Suprapubic skin (tissue), 4 donors: ENCODE measurements around the gene C6orf62. TPM values are rescaled to one million over a fixed set of nuclear protein-coding genes. Genes with fewer than 3 reads are reported as not detected.
"Not testable (repeated sequence)": the region's sequence is repeated elsewhere in the genome, so short reads cannot be mapped to it uniquely, and the experiment has no call there.

Source experiments
- DNase-seq, 2 donors: peaks; one replicate each; pipeline ENCODE4 v3.0.0-alpha.2; 2019; ENCODE audit warnings: low spot score in 2 of 2
- H3K27ac ChIP-seq: fragments of 200-600 bp; sonication (generic); one replicate; pipeline ENCODE4 v1.5.1; 2019
- H3K27me3 ChIP-seq: fragments of 200-600 bp; sonication (generic); one replicate; pipeline ENCODE4 v1.5.1; 2019
- H3K36me3 ChIP-seq: fragments of 200-600 bp; sonication (generic); one replicate; pipeline ENCODE4 v1.5.1; 2019
- H3K4me1 ChIP-seq: fragments of 200-600 bp; sonication (generic); one replicate; pipeline ENCODE4 v1.5.1; 2019
- H3K4me3 ChIP-seq: fragments of 200-600 bp; sonication (generic); one replicate; pipeline ENCODE4 v1.5.1; 2019; ENCODE audit warnings: mild to moderate bottlenecking
- H3K9me3 ChIP-seq: fragments of 200-600 bp; sonication (generic); one replicate; pipeline ENCODE4 v1.5.1; 2019
- CTCF ChIP-seq, 2 donors: fragments of 200-600 bp in 1 of 2; fragments of 450-650 bp in 1 of 2; sonication (generic) in 1 of 2; IDR thresholded peaks; one replicate each; pipeline ENCODE4 v1.5.1; 2016 to 2019; ENCODE audit warnings: antibody characterized with exemption in 2 of 2, mild to moderate bottlenecking in 1 of 2, moderate library complexity in 1 of 2
- EP300 ChIP-seq: sonication (generic); formaldehyde crosslinking; IDR thresholded peaks from one replicate; pipeline ENCODE4 v1.6.1; 2017; ENCODE audit warnings: antibody characterized with exemption
- POLR2A ChIP-seq, 2 donors: fragments of 450-650 bp; IDR thresholded peaks; one replicate each; pipeline ENCODE4 v1.6.1; 2017; ENCODE audit warnings: antibody characterized with exemption in 2 of 2, mild to moderate bottlenecking in 2 of 2, moderate library complexity in 2 of 2
- POLR2AphosphoS5 ChIP-seq, 3 donors: sonication (generic); formaldehyde crosslinking; IDR thresholded peaks; one replicate each; pipeline ENCODE4 v1.6.1; 2017; ENCODE audit warnings: antibody characterized with exemption in 3 of 3
- WGBS: methylation state at CpG from one replicate; pipeline ENCODE4 v1.1.5; 2018; 5-methylcytosine and 5-hydroxymethylcytosine counted together
- total RNA-seq, 4 donors: library from RNA; depleted of rRNA; stranded (reverse); fragments of >200 nt; gene quantifications; one replicate each; pipeline ENCODE4 v1.1.0, GENCODE V29; 2016

Gene C6orf62
- total RNA-seq, 4 donors from 2014 or later: 36.5 to 69.2 (median 55.5) TPM

- 91% methylated on average over 6 of the region's 6 CpGs for WGBS
- Histone ChIP-seq H3K4me1 (peaks cover 10% of the 10 kb centered on the region), H3K27ac (no peak overlapping the region), H3K9me3 (no peaks in the 10 kb centered on the region), H3K4me3 (no peak overlapping the region), H3K36me3 (no peaks in the 10 kb centered on the region), H3K27me3 (no peaks in the 10 kb centered on the region)
- DNase-seq: no peak
- TF ChIP-seq POLR2A (IDR thresholded peaks at IDR 0.05): no peak
Observed at GRCh38 chr6:24672620-24673182, 46.3 kb downstream of the C6orf62 start.

DNA sequence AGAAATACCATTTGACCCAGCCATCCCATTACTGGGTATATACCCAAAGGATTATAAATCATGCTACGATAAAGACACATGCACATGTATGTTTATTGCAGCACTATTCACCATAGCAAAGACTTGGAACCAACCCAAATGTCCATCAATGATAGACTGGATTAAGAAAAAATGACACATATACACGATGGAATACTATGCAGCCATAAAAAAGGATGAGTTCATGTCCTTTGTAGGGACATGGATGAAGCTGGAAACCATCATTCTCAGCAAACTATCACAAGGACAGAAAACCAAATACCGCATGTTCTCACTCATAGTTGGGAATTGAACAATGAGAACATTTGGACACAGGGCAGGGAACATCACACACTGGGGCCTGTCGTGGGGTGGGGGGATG lies 47.9 kb downstream of the C6orf62 start:
- not testable (repeated sequence) for H3K9me3 ChIP-seq, H3K36me3 ChIP-seq, DNase-seq, H3K27ac ChIP-seq, H3K27me3 ChIP-seq, H3K4me3 ChIP-seq
- 100% methylated on average over 4 of the region's 4 CpGs for WGBS
- peaks cover 12% of the 10 kb centered on the region for H3K4me1 ChIP-seq

DNA sequence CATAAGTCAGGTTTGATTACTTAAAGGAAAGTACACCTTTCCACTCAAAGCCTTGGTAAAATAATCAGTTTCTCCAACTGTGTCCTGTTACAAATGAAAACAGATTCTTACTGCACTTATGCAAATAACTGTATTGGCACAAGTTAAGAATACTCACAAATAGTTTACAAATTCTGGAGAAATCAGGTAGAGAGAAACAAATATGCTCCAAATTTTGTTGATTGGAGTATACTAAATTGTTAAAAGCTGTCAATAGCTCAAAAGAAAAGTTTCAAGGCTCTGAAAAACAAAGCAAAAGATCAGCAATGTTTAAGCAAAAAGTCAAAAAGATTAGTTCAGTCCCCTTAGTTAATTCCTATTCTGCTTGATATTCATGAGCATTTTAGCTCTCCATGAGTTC lies 48.5 kb downstream of the C6orf62 start:
- not testable (repeated sequence) for H3K36me3 ChIP-seq, H3K27me3 ChIP-seq, DNase-seq, H3K27ac ChIP-seq, H3K9me3 ChIP-seq, H3K4me3 ChIP-seq
- H3K4me1 ChIP-seq: peaks cover 17% of the 10 kb centered on the region

DNA sequence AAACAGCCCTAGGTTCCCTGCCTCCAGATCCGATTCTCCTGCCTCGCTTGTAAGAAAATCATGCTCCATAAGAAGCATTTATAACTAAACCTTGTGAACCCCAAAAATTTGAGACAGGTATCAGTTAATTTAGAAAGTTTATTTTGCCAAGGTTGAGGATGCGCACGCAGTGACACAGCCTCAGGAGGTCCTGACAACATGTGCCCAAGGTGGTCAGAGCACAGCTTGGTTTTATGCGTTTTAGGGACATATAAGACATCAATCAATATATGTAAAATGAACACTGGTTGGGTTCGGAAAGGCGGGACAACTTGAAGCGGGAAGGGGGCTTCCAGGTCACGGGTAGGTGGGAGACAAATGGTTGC lies 50.0 kb downstream of the C6orf62 start:
- 96% methylated on average over 9 of the region's 9 CpGs for WGBS
- TF ChIP-seq POLR2A (IDR thresholded peaks at IDR 0.05): no peak
- no peak for TF ChIP-seq POLR2AphosphoS5 (IDR thresholded peaks at IDR 0.05)
- no peak for TF ChIP-seq EP300
- no peak for TF ChIP-seq CTCF (IDR thresholded peaks at IDR 0.05)

DNA sequence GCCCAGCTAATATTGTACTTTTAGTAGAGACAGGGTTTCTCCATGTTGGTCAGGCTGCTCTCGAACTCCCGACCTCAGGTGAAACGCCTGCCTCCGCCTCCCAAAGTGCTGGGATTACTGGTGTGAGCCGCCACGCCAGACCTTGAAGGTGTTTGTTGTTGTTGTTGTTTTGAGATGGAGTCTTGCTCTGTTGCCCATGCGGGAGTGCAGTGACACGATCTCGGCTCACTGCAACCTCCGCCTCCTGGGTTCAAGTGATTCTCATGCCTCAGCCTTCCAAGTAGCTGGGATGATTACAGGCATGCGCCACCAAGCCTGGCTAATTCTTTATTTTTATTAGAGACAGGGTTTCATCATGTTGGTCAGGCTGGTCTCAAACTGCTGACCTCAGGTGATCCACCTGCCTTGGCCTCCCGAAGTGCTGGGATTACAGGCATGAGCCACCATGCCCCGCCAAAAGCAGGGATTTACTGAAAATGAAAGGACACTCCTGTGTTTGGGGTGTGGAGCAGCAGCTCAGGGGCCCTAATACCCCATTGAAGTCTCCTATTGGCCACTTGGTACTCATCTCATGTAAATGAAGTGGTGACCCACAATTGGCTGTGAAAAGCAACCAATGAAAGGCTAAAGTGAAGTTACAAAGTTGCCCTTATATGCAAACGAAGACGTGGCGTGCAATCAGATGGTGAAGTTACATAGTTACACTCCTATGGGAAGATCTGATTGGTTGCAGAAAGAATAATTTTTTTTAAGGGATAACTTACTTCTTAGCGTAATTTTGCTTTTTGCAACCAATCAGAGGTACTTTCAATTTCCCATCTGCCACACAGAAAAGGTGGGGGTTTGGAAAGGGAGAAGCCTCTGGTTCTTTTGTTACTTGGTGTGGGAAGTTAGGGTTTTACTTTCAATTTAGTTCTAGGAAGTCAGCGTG lies 50.6 kb downstream of the C6orf62 start:
- not testable (repeated sequence) for H3K9me3 ChIP-seq, DNase-seq, H3K27ac ChIP-seq, H3K27me3 ChIP-seq
- 97% methylated on average over 18 of the region's 18 CpGs for WGBS
- Histone ChIP-seq H3K4me3 (peak overlapping the region; percentile 89), H3K4me1 (peaks cover 30% of the 10 kb centered on the region), H3K36me3 (peaks cover 11% of the 10 kb centered on the region)

More for the DNA sequence above, 50.0 kb downstream of the C6orf62 start:
- Histone ChIP-seq H3K9me3 (no peaks in the 10 kb centered on the region), H3K27me3 (no peaks in the 10 kb centered on the region), H3K36me3 (peaks cover 6% of the 10 kb centered on the region), H3K4me1 (peaks cover 30% of the 10 kb centered on the region), H3K4me3 (no peak overlapping the region), H3K27ac (no peak overlapping the region)
- no peak for DNase-seq

GRCh38 chr6:24667378-24667803 lies 51.6 kb downstream of the C6orf62 start:
- WGBS: 0% methylated on average over 9 of the region's 9 CpGs

More at GRCh38 chr6:24667378-24667803, 51.6 kb downstream of the C6orf62 start:
- H3K9me3 ChIP-seq: no peaks in the 10 kb centered on the region
- TF ChIP-seq EP300: no peak
- TF ChIP-seq POLR2AphosphoS5 (IDR thresholded peaks at IDR 0.05): no peak
- no peak for TF ChIP-seq CTCF (IDR thresholded peaks at IDR 0.05)
- no peak for TF ChIP-seq POLR2A (IDR thresholded peaks at IDR 0.05)
- peaks cover 30% of the 10 kb centered on the region for H3K4me1 ChIP-seq
- H3K36me3 ChIP-seq: peaks cover 16% of the 10 kb centered on the region
- H3K4me3 ChIP-seq: peak overlapping the region; percentile 89
- DNase-seq: no peak
- peak overlapping the region; percentile 90 for H3K27ac ChIP-seq
- no peaks in the 10 kb centered on the region for H3K27me3 ChIP-seq
